Activated naive CD8-positive, alpha-beta T cell (primary cell): ENCODE measurements around the gene CDC42EP2.
A peak's percentile ranks its signal among the peaks of the same experiment; 100 is the strongest.

Source experiments
- H3K27ac Mint-ChIP-seq: one replicate; pipeline ENCODE4 v1.8.0; 2021; ENCODE audit warnings: mixed read lengths
- H3K27me3 Mint-ChIP-seq: one replicate; pipeline ENCODE4 v1.8.0; 2021; ENCODE audit warnings: mixed read lengths
- H3K36me3 Mint-ChIP-seq: one replicate; pipeline ENCODE4 v1.8.0; 2021; ENCODE audit warnings: mixed read lengths
- H3K4me1 Mint-ChIP-seq: one replicate; pipeline ENCODE4 v1.8.0; 2021; ENCODE audit warnings: low read depth, mixed read lengths
- H3K4me3 Mint-ChIP-seq: one replicate; pipeline ENCODE4 v1.8.0; 2021; ENCODE audit warnings: mild to moderate bottlenecking, mixed read lengths
- H3K9me3 Mint-ChIP-seq: one replicate; pipeline ENCODE4 v1.8.0; 2021; ENCODE audit warnings: low read depth, mixed read lengths

Gene CDC42EP2

GRCh38 chr11:65314501-65315203 is at the start of gene CDC42EP2:
Gene CDC42EP2 (plus strand): TSS chr11:65314866. CDS start chr11:65320899, 6,033 bp downstream.
- Mint-ChIP-seq H3K4me1 (peaks cover 7% of the 10 kb centered on the region), H3K27ac (peak within 1 kb of the TSS; percentile 46), H3K9me3 (no peaks in the 10 kb centered on the region), H3K36me3 (no peaks in the 10 kb centered on the region), H3K4me3 (peak within 1 kb of the TSS; percentile 70), H3K27me3 (no peaks in the 10 kb centered on the region)

DNA sequence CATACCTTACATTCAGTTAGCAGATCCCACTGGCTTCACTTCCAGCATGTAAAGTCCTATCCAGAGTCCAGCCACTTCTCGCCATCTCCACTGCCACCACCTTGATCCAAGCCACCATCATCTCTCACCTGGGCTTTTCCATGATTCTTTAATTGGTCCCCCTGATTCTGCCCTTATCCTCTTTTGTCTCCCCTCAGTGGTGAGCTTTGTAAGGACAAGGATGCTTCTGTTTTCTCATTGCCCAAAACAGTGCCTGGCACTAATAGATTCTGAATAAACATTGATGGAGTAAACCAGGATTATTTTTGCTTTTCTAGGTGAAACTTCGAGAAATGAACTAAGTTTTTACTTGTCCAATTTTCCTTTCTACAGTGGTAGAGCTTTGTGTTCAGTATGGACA is 48.5 kb upstream of the CDC42EP2 start:
- Mint-ChIP-seq H3K4me3 (no peak overlapping the region), H3K27ac (no peak overlapping the region), H3K27me3 (no peaks in the 10 kb centered on the region), H3K36me3 (peaks cover 19% of the 10 kb centered on the region), H3K4me1 (peaks cover 27% of the 10 kb centered on the region), H3K9me3 (no peaks in the 10 kb centered on the region)

- no peak overlapping the region for H3K27ac Mint-ChIP-seq
- peaks cover 11% of the 10 kb centered on the region for H3K36me3 Mint-ChIP-seq
- H3K4me3 Mint-ChIP-seq, result no peak overlapping the region
- H3K4me1 Mint-ChIP-seq, result peaks cover 16% of the 10 kb centered on the region
- H3K9me3 Mint-ChIP-seq, result no peaks in the 10 kb centered on the region
- H3K27me3 Mint-ChIP-seq, result no peaks in the 10 kb centered on the region
These were observed 39.7 kb upstream of the CDC42EP2 start for GRCh38 chr11:65274735-65275682.

DNA sequence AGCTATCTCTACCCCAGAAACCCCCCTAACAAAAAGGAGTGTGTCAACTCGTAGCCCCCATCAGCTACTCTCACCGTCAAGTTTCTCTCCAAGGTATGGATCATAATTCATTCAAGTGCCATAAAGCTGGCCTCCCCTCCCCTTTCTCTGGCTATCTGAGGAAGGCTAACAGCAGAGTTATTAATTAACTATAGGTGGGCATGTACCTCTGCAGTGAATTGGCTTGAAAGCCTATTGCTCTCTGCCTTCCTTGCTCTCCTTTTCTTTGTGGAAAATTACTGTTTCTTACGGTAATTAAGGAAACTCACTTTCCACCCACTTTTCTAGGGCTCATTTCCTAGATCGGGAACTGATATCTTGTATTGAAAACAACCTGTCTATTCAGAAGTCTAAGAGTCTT is 38.8 kb upstream of the CDC42EP2 start:
- peaks cover 10% of the 10 kb centered on the region for H3K36me3 Mint-ChIP-seq
- H3K4me3 Mint-ChIP-seq, result no peak overlapping the region
- no peak overlapping the region for H3K27ac Mint-ChIP-seq
- peaks cover 23% of the 10 kb centered on the region for H3K4me1 Mint-ChIP-seq
- no peaks in the 10 kb centered on the region for H3K9me3 Mint-ChIP-seq
- no peaks in the 10 kb centered on the region for H3K27me3 Mint-ChIP-seq

DNA sequence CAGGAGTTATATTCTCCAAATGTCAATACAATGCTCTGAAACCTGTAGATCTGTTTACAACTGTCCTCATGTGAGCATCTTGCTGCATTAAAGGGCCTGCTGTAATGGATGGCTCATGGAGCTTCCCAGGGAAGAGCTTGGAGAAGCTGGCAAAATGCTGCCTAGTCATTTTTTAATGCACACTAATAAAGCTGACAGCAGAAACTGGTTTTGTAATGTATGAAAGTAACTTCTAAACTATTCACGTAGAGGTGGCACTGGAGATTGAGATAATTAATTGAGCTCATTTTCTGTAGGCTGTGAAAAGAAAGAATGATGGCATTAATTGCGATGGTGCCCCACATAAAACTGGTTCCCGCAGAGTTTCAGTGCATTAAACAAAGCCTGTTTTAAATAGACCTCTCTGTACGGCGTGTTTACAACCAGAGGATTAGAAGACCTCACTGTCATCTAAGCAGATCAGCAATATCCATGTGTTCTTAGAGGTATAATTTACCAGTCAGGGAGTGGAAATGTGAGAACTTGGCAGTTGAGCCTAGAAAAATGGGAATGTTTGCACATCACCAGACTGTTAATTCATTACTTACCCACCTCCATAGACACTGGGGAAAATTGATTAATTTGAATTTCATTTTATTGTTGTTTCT is 36.9 kb upstream of the CDC42EP2 start:
- no peaks in the 10 kb centered on the region for H3K27me3 Mint-ChIP-seq
- H3K36me3 Mint-ChIP-seq, result peaks cover 14% of the 10 kb centered on the region
- no peak overlapping the region for H3K4me3 Mint-ChIP-seq
- H3K9me3 Mint-ChIP-seq, result no peaks in the 10 kb centered on the region
- peaks cover 25% of the 10 kb centered on the region for H3K4me1 Mint-ChIP-seq
- no peak overlapping the region for H3K27ac Mint-ChIP-seq

DNA sequence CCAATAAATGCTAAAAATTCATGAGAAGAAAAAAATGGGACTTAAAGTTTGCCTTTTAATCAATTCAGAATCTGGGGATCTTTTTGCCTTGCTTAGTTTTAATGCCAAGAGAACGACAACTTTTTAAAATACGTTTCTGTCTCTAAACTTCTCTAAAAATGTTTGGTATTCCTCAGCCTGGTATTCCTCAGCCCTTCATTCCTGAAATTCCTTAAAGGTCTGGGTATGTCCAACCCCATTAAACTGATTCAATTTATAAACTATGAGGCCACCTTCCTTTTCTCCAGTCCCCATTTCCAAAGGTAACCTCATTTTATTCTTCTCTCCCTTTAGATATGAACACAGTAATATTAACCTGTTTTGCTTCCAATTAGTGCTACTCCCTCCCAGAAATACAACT is 36.3 kb upstream of the CDC42EP2 start:
- no peaks in the 10 kb centered on the region for H3K9me3 Mint-ChIP-seq
- no peak overlapping the region for H3K27ac Mint-ChIP-seq
- no peaks in the 10 kb centered on the region for H3K27me3 Mint-ChIP-seq
- peaks cover 14% of the 10 kb centered on the region for H3K36me3 Mint-ChIP-seq
- H3K4me3 Mint-ChIP-seq, result no peak overlapping the region
- H3K4me1 Mint-ChIP-seq, result peaks cover 25% of the 10 kb centered on the region

- H3K36me3 Mint-ChIP-seq, result peaks cover 14% of the 10 kb centered on the region
- H3K4me1 Mint-ChIP-seq, result peaks cover 25% of the 10 kb centered on the region
- H3K27me3 Mint-ChIP-seq, result no peaks in the 10 kb centered on the region
- H3K9me3 Mint-ChIP-seq, result no peaks in the 10 kb centered on the region
- peak overlapping the region; percentile 62 for H3K4me3 Mint-ChIP-seq
- peak overlapping the region; percentile 93 for H3K27ac Mint-ChIP-seq
These were observed 35.4 kb upstream of the CDC42EP2 start for GRCh38 chr11:65279279-65279678.

DNA sequence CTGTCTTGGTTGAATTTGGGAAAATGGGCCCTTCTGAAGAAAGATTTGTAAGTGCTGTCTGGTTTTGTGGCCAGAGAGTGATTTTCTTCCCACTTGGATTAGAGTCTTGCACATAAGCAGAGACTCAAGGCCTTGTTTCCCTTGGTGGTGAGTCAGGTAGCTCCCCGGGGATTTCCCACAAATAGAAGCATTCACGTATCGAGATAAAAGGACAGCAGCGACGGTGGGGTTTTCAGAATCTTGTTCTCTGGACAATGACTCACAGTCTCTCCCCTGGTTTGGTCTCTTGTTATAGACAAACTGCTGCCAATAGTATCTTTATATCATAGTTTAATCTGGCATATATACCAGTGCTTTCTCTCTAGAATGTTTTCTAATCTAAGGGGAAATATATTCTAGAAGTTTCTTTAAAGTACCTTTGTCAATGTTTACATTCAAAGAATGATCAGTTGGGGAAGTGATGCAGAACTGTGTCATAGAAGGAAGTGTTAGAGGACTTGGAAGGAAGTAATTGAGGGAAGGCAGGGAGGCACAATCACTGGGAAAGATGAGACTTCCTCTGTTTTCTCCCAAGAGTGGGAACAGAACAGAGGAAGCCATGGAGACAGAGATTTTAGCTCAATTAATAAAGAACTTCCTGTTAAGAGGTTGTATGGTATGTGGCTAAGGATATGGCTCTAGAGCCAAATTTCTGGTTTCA is 34.8 kb upstream of the CDC42EP2 start:
- Mint-ChIP-seq H3K9me3 (no peaks in the 10 kb centered on the region), H3K4me1 (peaks cover 25% of the 10 kb centered on the region), H3K27ac (peak overlapping the region; percentile 93), H3K27me3 (no peaks in the 10 kb centered on the region), H3K4me3 (peak overlapping the region; percentile 62), H3K36me3 (peaks cover 14% of the 10 kb centered on the region)

DNA sequence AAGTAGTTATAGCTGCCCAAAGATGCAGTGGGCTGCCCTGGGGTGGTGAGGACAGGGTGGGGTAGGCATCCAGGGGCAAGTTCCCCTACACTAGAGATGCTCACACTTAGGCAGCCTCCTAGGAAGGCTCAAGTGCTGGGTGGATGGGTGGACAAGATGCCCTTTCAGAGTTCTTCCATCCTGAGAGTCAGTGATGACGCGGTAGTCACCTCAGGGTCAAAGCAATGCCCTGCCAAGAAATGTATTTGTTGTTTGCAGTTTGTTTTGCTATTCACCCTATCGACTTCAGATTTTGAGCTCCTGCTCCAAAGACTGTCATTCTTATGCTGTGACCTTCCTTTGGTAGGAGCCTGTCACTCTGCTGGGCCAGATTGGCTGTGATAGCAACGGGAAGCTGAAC is 34.0 kb upstream of the CDC42EP2 start:
- peaks cover 14% of the 10 kb centered on the region for H3K36me3 Mint-ChIP-seq

DNA sequence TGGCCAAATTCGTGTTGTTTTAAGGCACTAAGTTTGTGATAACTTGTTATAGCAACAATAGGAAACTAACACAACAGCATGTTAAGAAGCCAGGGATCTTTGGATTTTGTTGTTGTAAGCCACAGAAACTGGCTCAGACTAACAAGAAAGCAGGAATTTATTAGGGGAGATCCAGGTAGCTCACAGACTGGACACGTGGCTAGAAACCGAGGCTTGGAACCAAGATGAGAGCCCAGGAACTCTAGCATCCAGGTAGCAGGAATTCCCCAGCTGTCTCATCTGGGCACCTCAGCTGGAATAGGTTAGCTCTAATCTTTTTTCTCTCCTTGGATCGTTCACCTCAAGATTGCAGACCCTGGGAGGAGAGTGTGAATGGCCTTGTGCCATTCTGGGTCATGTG is 28.0 kb upstream of the CDC42EP2 start:
- no peaks in the 10 kb centered on the region for H3K27me3 Mint-ChIP-seq
- no peaks in the 10 kb centered on the region for H3K9me3 Mint-ChIP-seq
- no peak overlapping the region for H3K27ac Mint-ChIP-seq
- H3K4me3 Mint-ChIP-seq, result no peak overlapping the region
- H3K4me1 Mint-ChIP-seq, result no peaks in the 10 kb centered on the region
- H3K36me3 Mint-ChIP-seq, result peaks cover 22% of the 10 kb centered on the region

More for the DNA sequence above, 34.0 kb upstream of the CDC42EP2 start:
- H3K4me1 Mint-ChIP-seq, result peaks cover 25% of the 10 kb centered on the region
- peak overlapping the region; percentile 93 for H3K27ac Mint-ChIP-seq
- no peaks in the 10 kb centered on the region for H3K27me3 Mint-ChIP-seq
- H3K4me3 Mint-ChIP-seq, result no peak overlapping the region
- H3K9me3 Mint-ChIP-seq, result no peaks in the 10 kb centered on the region

DNA sequence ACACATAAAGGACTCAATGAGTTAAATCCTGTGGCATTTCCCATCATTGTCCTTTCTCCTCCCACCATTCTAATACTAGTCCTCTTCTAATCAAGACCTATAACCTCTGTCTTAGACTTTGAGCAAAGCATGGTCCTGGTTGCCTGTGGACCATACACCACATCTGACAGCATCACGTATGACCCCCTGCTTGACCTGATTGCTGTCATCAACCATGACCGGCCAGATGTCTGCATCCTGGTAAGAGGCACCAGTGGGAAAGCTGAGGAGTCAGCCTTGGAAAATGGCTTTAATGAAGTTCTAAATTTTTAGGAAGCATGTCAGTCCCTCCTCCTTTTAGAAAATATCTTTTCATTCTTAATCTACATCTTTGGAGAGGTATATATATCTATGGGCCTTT is 27.1 kb upstream of the CDC42EP2 start:
- no peaks in the 10 kb centered on the region for H3K9me3 Mint-ChIP-seq
- no peaks in the 10 kb centered on the region for H3K4me1 Mint-ChIP-seq
- H3K4me3 Mint-ChIP-seq, result no peak overlapping the region
- no peak overlapping the region for H3K27ac Mint-ChIP-seq
- no peaks in the 10 kb centered on the region for H3K27me3 Mint-ChIP-seq
- H3K36me3 Mint-ChIP-seq, result peaks cover 17% of the 10 kb centered on the region

DNA sequence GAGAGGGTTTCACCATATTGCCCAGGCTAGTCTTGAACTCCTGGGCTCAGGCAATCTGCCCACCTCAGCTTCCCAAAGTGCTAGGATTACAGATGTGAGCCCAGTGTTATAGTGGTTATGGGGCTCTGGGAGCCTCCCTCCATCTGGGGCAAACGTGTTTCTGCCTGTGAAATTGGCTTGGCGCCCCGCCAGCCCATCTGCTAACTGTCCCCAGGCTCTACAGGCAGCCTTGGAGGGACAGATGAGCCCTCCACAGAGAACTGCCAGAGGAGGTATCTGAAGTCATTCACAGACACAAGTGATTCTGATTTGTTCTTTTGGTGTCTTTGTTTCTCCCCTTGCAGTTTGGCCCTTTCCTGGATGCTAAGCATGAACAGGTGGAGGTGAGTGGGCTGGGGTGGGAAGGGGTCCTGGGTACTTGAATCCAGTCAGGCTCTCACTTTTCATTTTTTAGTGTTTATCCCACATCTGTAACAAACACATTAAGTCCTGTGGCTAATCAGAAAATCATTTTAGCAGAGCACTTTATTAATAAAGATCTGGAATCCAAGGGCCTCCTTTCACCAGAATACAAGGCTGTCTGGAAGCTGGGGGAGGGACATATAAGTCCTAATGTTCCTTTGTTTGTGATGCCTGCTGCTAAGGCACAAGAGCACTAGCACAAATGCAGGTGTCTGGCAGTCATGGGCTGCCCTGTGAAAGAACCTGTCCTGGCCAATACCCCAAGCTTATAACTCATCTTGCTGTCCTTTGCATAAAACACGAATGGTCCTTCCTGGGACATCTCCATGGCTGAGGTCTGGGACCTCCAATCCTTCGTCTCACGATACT is 25.7 kb upstream of the CDC42EP2 start:
- Mint-ChIP-seq H3K4me1 (no peaks in the 10 kb centered on the region), H3K4me3 (no peak overlapping the region), H3K9me3 (no peaks in the 10 kb centered on the region), H3K27ac (no peak overlapping the region), H3K27me3 (no peaks in the 10 kb centered on the region), H3K36me3 (peaks cover 21% of the 10 kb centered on the region)

DNA sequence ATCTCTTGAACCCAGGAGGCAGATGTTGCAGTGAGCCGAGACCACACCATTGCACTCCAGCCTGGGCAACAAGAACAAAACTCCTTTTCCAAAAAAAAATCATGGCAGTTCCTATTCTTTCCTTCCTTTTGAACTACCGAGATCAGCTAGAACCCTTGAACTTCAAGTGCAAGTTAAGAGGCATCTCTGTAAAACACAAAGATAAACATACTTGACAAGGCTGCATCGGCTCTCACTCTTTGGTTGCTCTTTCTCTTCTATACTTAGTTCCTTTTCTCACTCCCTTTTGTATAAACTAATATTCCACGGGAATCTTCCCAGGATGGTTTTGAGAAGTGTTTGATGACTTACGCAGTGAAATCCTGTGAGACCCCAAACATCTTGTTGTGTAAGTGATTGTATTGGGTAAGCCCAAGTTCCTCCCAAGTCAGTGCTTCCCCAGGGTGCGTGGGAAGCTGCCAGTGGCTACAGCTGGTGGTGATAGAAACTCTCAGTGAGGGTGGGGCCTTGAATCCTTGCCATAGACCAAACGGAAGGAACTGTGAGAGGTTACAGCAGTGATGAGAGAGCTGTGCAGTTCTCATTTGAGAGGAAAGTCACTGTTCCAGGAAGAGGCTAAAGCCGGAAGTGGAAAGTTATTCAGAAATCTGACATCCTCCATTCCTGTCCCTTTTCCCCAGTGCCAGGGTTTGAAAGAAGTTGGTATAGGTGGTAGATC is 24.1 kb upstream of the CDC42EP2 start:
- H3K27me3 Mint-ChIP-seq, result no peaks in the 10 kb centered on the region
- peaks cover 23% of the 10 kb centered on the region for H3K36me3 Mint-ChIP-seq
- H3K9me3 Mint-ChIP-seq, result no peaks in the 10 kb centered on the region
- H3K27ac Mint-ChIP-seq, result peak overlapping the region; percentile 34
- H3K4me3 Mint-ChIP-seq, result no peak overlapping the region
- no peaks in the 10 kb centered on the region for H3K4me1 Mint-ChIP-seq
